Stimulated activated CD4-positive, alpha-beta T cell treated with anti-CD3 and anti-CD28 coated beads, Interleukin-4, amount 100 ng/mL, for 24 hours (primary cell): ENCODE results near the gene ATP2B2.
"Not testable (repeated sequence)": the region's sequence is repeated elsewhere in the genome, so short reads cannot be mapped to it uniquely, and the experiment has no call there.

Experiments used
- DNase-seq: peaks from one replicate; pipeline ENCODE4 v3.0.0-alpha.2; 2020

The ATP2B2 gene

DNA sequence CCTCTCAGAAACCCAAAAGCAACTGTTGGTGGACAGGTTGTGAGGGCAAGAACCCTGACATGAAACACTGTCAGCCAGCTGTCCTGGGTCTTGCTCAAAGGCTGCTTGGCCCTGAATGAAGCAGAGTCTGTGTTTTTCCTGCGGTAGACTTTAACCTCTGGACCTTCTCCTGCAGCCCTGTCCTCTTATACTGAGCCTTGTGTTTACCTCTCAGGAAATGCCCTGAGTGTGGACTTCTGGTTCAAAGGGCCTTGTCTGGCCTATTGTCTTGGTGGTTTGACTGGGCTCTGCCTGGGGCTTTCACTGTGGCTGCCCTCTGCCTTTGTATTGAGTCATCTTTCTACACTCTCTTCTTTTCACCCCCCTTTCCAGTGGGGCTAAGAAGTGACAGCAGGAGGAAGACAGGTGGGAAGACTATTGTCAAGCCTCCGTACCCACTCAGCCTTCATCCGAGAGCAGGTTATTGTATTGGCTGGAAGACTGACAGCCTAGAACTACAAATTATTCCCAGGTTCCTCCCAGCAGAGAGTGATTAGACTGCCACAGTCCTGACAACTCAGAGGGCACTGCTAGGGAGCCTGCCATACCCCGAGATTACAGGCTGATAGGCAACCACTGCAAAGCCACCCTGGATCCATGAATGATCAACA lies 187.9 kb downstream of the ATP2B2 start:
- DNase-seq, result no peak

DNA sequence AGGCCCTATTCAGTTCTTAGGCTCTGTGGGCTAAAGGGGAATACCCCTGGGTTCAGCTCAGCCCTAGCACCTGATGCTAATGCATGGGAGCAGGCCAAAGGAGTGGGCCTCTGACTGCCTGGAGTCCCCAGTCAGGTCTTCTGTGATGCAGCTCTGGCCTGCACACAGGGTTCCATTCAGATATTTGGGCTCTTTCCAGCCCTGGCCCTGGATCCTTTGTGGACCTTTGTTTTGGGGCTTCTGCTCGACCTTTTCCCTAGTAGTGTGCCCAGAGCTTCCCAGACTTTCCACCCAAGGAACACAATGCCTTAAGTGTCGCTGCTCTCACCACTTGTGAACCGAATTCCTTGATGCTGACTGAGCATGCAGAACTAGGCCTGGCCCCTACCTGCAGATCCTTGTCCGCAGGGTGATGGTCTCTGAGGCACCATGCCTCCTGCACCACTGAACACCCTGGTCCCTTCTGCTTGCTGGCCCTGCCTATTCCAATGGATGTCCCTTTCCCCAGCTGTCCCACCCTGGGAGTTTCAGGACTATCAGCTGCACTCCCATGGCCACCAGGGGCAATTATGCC lies 189.5 kb downstream of the ATP2B2 start:
- no peak for DNase-seq

DNA sequence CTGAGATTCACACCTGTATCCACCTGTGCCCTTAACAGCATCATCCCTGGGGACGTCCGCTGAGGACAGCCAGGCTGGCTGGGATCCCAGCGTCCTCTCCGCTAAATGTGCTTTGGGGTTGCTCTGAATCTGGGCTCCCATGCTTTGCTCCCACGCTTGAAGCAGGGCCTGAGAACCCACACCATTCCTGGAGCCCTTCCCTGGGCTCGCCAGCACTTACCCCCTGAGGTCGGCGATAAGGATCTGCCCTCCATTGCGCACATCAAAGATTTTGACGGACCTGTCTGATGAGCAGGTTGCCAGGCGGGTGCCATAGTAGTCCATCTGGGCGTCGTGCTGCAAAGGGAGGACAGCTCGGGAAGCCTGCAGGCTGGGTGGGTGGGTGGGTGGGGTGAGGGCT lies 190.3 kb downstream of the ATP2B2 start:
- no peak for DNase-seq

DNA sequence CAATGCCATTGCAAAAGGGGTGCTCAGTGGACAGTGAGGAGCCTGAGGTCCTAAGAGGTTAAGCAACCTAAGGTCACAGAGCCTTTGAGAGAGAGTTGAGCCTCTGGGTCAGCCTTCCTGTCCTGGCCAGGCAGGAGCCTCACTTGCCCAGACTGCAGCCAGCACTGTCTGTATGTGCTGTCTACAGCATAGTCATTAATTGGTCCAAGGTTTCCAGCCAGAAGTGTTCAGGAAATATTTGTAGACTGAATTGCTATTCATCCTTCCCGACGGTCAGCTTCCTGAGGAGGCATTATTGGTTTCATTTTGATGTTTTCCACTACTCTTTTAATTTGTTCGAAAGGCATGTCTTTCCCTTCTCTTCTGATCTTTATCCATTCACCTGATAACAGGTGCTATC lies 192.5 kb downstream of the ATP2B2 start:
- DNase-seq, result no peak

DNA sequence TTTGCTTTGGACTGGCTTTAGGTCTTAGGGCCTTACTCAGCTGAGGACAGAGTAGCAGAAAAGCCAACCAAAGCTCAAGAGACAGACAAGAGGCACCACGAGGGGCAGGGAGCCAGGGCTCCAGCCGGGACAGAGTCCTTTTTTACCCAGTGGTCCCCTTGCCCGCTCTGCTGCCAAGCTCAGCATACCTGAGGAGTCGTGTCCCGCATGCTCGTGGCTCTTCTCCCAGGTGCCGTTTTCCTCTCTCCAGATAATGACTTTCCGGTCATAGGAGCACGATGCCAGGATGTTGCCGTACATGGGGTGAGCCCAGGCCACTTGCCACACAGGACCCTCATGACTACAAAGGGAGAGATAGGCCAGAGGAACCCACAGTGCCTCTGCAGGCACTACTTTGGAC lies 193.0 kb downstream of the ATP2B2 start:
- no peak for DNase-seq

DNA sequence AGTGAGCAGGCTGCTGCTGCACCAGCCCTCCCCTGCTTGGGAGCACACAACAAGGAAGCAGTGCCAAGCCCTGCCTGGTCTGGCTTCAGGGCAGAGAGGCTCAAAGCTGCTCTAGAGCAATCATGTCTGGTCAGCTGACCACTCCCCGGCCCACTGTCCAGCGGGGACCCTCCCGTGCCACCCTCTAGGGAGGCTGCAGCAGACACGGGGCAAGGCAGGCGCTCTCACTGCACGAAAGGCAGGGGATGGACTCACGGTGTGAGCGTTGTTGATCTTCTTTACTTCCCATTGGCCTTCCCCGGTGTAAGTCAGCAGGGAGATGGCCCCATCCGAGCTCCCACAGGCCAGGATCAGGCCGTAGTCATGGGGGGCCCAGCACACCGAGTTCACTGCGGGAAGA lies 193.7 kb downstream of the ATP2B2 start:
- DNase-seq, result no peak

DNA sequence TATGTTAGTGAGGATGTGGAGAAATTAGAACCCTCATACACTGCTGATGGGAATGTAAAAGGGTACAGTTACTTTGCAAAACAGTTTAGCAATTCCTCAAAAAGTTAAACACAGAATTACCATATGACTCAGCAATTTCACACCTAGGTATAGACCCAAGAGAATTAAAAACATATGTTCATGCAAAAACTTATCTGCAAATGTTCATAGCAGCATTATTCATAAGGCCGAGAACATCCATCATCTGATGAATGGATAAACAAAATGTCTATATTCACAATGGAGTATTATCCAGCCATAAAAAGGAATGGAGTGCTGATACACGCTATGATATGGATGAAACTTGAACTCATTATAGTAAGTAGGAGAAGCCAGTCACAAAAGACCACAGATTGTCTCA lies 194.8 kb downstream of the ATP2B2 start:
- no peak for DNase-seq

DNA sequence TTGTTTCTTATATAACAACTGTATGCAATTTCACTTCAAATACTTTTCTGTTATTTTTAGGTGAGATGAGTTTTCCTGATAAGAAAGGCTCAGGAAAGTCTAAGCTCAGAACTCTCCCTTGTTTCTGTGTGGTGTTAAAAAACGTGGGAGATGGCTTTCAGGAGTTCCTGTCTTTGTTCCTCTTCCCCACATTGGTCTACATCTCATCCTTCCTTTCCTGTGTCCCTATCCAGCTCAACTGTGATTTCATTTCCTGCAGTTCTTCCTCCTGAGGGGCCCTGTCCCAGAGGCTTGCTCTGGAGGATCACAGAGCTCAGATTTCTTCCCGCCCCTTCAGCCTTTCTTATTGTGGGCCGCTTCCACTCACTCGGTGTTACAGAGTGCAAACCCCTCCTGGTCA lies 195.7 kb downstream of the ATP2B2 start:
- no peak for DNase-seq

DNA sequence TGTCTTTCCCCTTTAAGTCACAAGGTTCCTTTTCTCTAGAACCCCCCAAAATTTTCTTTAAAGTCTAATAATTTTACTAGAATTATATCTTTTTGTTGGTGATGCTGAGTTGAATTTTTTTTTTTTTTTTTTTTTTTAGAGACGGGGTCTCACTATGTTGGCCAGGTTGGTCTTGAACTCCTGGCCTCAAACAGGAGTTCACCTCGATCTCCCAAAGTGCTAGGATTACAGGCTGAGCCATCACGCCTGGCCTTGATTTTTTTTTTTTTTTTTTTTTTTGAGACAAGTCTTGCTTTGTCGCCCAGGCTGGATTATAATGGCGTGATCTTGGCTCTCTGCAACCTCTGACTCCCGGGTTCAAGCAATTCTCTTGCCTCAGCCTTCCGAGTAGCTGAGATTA lies 196.7 kb downstream of the ATP2B2 start:
- DNase-seq, result no peak

DNA sequence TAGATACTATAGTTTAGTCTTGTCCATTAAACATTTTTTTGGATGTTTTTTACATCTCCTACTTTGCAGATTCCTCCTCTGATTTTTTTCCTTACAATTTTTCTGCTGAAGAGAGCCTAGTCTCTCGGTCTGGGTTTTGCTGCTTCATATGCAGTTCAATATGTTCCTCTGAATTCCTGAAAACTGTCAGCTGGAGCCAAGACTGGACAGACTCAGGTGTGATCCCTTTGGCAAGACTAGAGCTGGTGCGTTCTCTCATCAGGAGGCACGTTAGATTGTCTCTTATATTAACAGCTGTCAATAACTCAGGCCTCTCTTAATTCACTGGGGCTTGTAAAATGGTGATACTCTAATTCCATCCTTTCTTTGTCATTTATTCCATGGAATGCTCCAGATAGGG lies 199.2 kb downstream of the ATP2B2 start:
- DNase-seq, result no peak

DNA sequence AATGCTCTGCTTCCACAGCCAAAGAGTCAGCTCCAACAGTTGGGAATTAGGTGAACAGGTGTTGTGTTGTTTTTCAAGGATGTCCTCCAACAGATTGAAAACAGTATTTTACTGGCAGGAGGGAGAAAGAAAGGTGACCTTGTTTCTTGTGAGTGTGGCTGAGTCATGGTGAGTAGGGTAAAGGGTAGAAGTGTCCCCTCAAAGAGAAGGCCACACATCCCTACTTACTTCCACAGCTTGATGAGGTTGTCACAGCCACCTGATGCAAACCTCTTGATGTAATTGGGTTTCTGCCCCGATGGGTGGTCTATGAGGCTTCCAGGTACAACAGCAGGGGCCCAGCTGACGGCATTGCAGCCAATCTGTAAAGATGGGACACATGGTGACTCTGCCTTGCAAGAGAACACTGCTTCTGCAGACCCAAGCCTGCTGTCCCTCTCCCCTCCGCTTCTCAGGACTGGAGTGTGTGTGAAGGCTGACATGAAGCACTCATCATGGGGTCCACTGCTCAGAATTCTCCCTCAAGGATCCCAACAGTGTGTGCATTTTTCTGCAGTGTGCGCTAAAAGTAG lies 200.0 kb downstream of the ATP2B2 start:
- DNase-seq, result no peak

DNA sequence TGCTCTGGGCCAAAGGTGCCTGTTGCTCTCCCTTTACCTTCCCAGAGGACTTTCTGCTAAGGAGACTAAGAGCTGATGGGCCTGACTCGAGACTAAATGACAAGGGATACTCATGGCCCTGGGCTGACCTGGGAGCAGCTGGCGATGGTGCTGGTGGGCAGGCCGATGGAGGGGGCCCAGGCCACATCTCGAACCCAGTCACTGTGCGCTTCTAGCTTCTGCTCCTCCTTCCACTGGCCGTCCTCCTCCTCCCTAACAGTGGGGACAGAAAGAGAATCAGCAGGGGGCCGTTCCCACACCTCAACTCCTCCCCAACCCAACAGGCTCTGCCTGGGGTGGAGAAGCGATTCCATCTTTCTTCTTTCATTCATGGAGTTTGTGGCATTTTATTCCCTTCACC lies 200.5 kb downstream of the ATP2B2 start:
- DNase-seq, result no peak

DNA sequence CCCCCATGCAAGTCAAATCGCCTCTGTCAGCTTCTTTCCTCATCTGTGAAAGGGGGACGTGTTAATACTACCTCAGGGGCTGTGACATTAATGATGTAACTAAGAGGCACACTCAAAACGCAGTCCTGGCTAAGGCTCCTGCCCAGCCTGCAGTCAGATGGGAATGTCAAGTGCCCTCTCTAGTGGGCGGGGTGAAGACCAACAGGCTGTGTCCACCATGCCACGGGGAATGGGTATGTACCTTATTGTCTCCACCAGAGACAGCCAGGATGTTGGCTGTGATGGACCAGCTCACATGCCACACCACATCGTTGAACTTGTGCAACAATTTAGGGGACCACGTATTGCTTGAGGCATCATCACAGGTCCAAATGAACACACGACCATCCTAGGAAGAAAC lies 201.6 kb downstream of the ATP2B2 start:
- no peak for DNase-seq

DNA sequence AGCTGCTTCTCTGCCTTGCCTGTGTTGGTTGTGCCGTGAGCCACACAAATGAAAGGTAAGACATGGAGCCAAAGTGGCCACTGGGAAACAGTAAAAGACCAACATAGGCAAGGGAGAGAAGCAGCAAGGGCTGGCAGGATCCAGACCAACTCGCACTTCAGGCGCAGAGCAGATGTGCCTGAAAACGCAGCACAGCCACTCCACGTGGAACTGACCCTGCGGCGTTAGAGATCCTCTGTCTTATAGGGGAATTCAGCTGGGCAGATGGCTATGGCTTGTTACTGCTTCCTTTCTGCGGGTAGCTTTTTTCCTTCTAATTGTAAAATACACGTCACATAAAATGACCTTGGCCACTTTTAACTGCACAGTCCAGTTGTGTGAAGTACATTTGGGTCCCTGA lies 202.3 kb downstream of the ATP2B2 start:
- DNase-seq, result no peak

DNA sequence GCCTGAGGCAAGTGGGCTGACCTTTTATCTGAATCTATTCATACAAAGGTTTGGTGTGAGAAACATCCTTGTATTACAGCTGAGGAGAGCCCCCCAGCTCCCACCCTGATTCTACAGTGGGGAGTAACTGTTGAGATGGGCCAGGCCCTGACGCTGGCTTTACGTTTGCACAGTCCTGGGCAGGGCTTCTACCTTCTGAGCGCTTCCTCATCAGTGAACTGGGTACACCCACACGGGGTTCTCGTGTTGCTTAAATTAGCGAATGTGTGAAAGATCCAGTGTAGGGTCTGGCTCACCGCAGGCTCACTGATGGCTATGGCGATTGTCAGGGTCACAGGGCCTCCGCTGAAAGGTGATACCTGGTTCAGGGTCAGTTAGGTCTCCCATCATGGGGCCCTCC lies 205.3 kb downstream of the ATP2B2 start:
- DNase-seq, result no peak

DNA sequence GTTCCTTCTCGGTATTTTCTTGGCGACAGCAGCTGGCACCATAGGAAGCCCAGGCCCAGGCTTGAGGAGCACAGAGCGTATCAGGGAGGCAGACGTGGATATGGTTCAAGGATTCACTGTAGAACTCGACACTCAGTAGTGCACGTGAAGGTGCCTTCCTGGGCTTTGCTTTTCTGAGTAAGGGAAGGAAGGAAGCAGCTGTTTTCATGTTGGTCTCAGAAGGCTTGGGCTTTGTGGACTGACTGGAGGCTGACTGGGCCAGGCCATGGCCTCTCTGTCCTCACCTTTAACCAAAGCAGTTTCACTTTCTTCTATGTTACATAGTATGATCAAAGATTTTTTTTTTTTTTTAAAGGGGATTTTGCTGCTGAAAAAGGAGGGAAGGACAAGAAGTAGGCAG lies 205.7 kb downstream of the ATP2B2 start:
- DNase-seq, result no peak

DNA sequence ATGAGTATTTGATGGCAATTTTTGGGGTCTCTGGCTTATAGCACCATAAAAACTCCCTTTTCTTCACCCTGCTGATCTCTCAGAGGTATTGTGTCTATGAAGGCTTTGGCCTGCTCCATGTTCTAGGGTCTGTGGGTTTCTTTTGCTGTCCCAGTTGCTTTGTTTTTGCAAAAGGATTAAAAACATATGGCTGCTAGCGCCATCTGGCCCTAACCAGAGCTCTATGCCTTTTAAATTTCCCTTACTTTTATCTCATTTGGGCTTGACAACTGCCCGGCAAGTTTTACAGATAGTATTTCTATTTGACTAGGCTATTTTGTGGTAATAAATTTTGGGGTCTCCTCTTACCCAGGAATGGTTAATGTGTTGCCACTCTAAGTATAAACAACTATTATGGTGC lies 206.2 kb downstream of the ATP2B2 start:
- DNase-seq, result no peak

DNA sequence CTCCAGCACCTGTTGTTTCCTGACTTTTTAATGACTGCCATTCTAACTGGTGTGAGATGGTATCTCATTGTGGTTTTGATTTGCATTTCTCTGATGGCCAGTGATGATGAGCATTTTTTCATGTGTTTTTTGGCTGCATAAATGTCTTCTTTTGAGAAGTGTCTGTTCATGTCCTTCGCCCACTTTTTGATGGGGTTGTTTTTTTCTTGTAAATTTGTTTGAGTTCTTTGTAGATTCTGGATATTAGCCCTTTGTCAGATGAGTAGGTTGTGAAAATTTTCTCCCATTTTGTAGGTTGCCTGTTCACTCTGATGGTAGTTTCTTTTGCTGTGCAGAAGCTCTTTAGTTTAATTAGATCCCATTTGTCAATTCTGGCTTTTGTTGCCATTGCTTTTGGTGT lies 207.3 kb downstream of the ATP2B2 start:
- not testable (repeated sequence) for DNase-seq

DNA sequence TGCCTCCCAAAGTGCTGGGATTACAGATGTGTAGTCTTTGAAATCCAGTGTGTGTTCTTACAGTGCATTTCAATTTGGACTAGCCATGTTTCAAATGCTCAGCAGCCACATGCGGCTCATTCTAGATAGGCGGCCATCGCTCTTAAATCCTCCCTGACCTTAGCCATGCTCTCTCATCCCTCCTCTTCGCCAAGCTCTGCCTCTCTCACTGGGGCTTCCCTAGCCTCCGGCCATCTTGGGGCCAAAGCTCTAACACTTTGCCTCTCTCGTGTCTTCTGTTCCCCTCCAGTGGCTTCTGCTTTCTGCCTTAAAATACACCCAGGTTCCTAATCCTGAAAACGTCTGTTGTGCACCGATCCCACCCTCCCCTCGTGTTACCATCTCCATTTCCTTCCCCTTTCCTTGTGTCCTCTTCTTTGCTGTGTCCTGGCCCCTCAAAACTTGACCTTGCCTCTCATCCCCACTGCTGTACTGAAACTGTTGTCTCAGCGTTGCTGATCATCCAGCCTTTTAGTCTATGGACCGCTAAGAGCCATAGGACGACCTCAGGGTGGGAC lies 211.3 kb downstream of the ATP2B2 start:
- no peak for DNase-seq

DNA sequence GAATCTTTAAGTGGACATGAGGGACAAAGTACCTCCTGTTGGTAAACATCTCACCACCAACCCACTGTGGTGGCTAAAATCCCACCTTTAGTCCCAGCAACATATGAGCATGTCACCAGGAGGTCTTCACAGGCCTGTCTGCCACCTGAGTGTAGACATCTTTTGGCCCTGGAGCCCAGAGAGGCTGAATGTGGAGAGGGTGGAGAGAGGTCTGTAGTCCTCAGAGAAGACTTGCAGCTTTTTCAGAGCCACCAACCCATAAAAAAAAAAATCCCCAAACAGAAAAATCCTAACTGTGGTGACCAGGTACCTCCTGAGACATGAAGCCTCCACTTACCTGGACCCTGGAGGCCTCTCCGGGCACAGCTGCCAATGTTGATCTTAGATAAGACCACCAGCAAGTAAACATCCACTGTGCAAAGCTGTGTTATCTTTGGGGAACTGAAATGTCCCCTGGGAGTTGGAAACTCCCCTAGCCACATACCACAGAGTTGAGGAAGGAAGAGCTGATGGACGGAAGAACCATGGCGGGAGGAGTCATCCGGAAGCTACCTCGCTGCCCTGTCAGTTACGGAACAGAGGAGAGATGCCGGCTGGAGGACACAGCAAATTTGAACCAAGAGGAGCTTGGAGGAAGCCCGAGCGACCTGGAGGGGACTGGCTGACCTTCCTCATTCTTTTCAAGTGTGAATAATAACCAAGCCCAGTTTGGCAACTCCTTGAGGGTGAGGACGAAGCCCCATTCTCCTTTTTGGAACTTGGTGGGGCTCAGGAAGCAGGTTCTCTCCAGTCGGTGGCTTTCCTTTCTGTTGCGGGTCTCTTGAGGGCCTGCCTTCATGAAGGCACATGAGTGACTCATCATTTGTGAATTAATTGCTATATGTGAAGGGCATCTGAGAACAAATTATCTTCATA lies 212.6 kb downstream of the ATP2B2 start, which contains the start of gene GHRL:
Gene GHRL (minus strand): TSS at position 443 of the 915 bp plus-strand sequence. CDS start 2,767 bp downstream, outside the sequence.
- no peak for DNase-seq

DNA sequence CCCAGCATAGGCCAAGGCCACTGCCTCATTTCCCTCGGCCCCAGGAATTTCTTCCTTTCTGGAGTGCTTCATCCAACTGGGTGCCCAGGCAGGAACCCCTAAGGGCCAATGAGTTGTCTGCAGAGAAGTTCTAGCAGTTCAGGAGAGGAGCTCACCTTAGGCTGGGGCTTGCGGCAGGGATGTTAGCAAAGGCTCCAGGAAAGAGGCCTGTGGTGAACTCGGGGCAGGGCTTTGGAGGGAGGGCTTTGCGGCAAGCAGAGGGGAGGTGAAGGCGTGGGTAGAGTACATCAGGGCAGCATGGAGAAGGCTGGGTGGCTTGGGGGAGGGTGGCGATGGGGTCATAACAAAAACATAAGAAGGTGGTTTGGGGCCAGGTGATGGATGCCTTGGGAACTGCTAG lies 213.7 kb downstream of the ATP2B2 start:
- DNase-seq, result no peak

DNA sequence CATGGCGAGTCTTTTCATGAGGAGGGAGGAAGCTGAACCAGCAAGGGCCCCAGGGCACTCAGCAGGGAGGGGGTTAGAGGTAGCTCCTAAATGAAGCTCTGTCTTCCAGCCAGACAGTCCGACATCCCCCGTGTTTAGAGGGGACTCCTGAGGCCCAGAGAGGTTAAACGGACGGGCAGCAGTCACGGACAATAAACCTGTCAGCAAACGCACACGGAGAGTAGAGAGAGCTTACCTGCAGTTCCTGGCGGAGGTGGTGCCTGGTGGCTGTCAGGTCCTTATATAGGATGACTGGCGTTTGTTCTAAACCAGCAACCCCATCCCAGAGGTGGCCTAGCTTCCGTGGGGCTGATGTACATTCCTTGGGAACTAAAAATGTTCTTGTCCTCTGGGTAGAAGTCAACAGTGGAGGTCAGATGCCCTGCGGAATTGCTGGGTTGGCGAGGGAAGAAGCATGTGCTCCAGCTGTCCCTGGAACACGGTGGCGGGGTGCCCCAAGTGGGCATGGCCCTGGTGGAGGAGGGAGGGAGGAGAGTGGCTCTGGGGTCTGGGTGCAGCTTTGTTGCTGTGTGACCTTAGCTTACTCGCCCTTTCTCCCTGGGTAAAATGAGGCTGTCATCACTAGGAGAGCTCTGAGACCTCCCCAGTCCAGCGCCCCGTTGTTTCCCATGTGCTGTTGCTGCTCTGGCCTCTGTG lies 214.8 kb downstream of the ATP2B2 start:
- DNase-seq, result no peak
